IMR-90 (cell line): ENCODE results near the gene CDK6.
A peak's percentile ranks its signal among the peaks of the same experiment; 100 is the strongest.

Experiments
- MAFK ChIP-seq: IDR thresholded peaks from 2 replicates; pipeline ENCODE4 v1.6.1; 2012; ENCODE audit warnings: low read depth, low read length, improper control_type of control experiment
- POLR2A ChIP-seq: IDR thresholded peaks from 2 replicates; pipeline ENCODE4 v1.6.1; 2012; ENCODE audit warnings: mild to moderate bottlenecking, low read depth, low read length
- RAD21 ChIP-seq: IDR thresholded peaks from 2 replicates; pipeline ENCODE4 v1.6.1; 2012; ENCODE audit warnings: low read length, improper control_type of control experiment
- RFX5 ChIP-seq: IDR thresholded peaks from 2 replicates; pipeline ENCODE4 v1.8.0; 2012; ENCODE audit warnings: low read depth, mild to moderate bottlenecking, low read length, moderate library complexity
- TF ChIP-seq, protein P1 (sequence below): conservative IDR thresholded peaks from 2 replicates; pipeline ENCODE4 v1.5.1; 2012; ENCODE audit warnings: mild to moderate bottlenecking, low read depth, low read length, improper control_type of control experiment

DNA sequence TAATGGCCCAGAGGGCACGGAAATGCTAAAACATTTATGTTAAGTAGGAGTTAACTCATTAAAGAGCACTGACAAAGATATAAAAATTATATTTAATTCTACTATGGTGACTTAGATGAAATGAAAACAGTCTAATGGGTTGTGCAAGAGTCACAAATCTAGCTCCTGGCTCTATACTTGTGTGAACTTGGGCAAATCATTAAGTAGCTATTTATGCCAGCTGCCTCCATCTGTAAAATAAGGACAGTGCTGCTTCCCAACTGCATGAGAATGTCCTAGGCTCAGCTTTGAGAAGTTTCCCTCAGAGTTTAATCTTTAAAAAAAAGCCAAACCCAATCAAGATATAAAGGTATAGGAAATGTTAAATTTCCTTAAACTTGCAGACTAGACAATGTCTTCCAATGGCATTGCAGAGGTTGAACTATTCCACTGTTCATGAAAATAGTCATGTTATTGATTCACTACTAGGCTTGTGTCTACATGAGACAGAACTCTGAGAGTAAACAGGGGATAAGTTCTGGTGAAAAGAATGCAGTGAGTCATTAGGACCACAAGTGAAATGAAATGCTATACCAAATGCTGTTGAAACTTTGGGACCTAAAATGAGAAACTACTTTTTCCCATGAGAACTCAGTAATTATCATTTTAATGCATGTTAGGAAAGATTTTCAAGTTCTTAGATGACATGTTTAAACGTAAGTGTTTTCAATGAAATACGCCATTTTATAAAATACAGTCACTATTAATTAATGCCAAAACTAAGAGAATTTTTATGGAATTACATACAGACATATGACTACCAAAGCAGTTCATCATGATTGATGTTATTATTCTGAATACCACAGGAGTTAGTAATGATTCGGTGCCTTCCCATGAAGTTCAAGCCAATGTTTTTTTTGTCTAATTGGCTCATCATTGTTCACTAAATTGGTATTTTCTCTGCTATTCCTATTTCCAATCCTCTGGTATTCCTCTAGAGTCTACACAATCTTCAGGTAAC is 84.2 kb downstream of the CDK6 start:
- TF ChIP-seq, protein P1, sequence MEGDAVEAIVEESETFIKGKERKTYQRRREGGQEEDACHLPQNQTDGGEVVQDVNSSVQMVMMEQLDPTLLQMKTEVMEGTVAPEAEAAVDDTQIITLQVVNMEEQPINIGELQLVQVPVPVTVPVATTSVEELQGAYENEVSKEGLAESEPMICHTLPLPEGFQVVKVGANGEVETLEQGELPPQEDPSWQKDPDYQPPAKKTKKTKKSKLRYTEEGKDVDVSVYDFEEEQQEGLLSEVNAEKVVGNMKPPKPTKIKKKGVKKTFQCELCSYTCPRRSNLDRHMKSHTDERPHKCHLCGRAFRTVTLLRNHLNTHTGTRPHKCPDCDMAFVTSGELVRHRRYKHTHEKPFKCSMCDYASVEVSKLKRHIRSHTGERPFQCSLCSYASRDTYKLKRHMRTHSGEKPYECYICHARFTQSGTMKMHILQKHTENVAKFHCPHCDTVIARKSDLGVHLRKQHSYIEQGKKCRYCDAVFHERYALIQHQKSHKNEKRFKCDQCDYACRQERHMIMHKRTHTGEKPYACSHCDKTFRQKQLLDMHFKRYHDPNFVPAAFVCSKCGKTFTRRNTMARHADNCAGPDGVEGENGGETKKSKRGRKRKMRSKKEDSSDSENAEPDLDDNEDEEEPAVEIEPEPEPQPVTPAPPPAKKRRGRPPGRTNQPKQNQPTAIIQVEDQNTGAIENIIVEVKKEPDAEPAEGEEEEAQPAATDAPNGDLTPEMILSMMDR = no peak
- TF ChIP-seq MAFK (peak; percentile 65), RFX5 (no peak), RAD21 (no peak), POLR2A (no peak)
